Breast epithelium (tissue), 3 donors: Measurements from ENCODE around the gene P2RY13.

Experiments
- CTCF ChIP-seq, 3 donors: fragments of 450-650 bp; IDR thresholded peaks; one replicate each; pipeline ENCODE4 v1.5.1; 2016 to 2017; ENCODE audit warnings: antibody characterized with exemption in 3 of 3, mild to moderate bottlenecking in 3 of 3, moderate library complexity in 3 of 3
- POLR2A ChIP-seq: fragments of 450-650 bp; IDR thresholded peaks from one replicate; pipeline ENCODE4 v1.6.1; 2016; ENCODE audit warnings: antibody characterized with exemption, mild to moderate bottlenecking, moderate library complexity
- POLR2AphosphoS5 ChIP-seq, 3 donors: sonication (generic); formaldehyde crosslinking; IDR thresholded peaks; one replicate each; pipeline ENCODE4 v1.6.1; 2017; ENCODE audit warnings: antibody characterized with exemption in 3 of 3

- no peak for TF ChIP-seq CTCF (IDR thresholded peaks at IDR 0.05)
- TF ChIP-seq POLR2AphosphoS5 (IDR thresholded peaks at IDR 0.05), result no peak
- no peak for TF ChIP-seq POLR2A
Measured at GRCh38 chr3:151307583-151308488, 21.5 kb downstream of the P2RY13 start.
